HL-60/S4 treated with retinoic acid at 250 ng/mL for 4 days and 3 days (cell line): Measurements from ENCODE around the gene LMBRD1.
"Not testable (repeated sequence)": the region's sequence is repeated elsewhere in the genome, so short reads cannot be mapped to it uniquely, and the experiment has no call there.

ENCODE experiments used
- in situ Hi-C: fragments of 300-500 bp; cut with MboI; formaldehyde crosslinking; loops from 2 replicates; pipeline ENCODE4 v1.7.0; 2022; ENCODE audit warnings: low sequenced_read_pairs

The LMBRD1 gene

DNA sequence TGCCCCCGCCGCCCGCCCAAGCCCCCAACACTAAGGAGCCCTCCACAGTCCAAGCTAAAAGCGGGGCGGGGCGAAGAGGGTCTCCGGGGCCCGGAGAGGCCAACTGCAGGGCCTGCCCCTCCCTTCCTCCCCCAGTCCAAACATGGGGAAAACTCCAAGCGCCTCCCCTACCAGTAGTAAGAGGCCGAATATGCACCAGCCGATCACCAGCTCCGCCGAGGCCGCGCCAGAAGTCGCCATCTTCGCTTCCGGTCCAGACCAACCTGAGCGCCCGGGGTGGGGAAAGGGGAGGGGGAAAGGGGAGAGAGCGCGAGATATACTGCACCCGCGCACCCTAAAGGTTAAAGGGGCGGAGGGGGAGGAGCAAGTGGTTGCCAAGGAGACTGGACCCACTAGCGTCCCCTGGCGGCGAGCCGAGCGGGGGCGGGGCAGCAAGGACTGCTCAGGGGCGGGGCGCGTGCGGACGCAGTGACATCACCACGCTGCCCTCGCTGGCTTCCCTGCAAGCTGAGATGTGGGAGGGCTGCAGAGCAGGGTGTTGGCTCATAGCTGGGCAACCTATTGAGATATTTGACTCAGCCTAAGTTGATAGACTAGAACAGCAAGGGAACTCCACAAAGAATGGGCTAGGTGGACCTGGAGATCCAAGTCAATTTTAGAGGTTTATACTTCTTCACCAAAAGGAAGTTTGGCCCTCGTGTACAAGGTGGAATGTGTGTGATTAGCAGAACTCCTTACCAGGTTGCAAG lies at the start of gene LMBRD1:
Gene LMBRD1, minus strand, starts transcription at position 369 of the 749 bp plus-strand sequence. Its CDS starts 129 bp downstream, at position 240.
- in situ Hi-C loops = no loop called here

DNA sequence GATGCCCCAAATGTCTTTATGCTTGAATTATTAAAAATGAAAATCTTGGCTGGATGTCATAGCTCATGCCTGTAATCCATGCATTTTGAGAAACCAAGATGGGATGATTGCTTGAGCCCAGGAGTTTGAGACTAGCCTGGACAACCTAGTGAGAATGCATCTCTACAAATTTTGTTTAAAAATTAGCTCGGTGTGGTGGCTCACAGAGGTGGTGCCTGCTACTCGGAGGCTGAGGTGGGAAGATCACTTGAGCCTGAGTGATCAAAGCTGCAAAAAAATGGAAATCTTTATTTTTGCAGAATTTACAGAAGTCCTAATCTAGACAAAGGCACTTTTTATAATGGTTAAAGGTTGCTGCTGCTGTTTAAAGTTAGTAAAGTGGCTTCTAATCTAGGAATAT lies 49.5 kb upstream of the LMBRD1 start:
- in situ Hi-C loops = no loop called here

DNA sequence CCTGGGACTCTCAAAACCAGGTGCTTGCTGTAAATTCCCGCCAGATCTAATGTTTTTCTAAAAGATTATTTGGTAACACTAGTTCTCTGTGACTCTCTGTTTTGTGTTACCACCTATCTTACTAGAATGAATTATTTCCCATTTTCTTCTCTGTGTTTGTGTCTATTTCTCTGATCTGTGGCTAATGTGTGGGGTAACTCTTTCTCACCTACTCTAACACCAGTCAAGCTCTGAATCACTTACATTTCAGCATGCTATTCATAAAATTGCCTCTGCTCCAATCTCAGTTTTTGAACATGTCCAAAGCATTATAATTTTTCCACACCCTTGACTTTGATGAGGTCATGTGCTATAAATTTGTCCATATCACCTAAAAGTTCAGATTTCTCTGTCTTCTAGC lies 46.4 kb upstream of the LMBRD1 start:
- in situ Hi-C loops = no loop called here

DNA sequence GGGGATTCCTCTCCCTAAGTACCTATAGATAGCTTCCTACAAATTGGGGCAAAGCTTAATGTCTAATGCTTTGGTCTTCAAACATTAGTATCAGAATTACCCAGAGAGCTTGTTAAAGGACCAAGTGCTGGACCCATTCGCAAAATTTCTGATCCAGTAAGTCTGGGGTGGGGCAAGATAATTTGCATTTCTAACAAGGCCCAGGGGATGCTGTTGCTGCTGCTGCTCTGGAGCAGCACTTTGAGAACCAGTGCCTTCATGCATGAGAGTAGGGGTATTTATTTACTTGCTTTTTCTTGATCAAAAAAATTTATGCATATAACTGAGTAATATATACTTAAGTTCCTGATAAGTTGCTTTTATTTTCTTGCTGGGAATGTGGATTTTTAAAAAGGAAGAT lies 45.1 kb upstream of the LMBRD1 start:
- in situ Hi-C loops = no loop called here

DNA sequence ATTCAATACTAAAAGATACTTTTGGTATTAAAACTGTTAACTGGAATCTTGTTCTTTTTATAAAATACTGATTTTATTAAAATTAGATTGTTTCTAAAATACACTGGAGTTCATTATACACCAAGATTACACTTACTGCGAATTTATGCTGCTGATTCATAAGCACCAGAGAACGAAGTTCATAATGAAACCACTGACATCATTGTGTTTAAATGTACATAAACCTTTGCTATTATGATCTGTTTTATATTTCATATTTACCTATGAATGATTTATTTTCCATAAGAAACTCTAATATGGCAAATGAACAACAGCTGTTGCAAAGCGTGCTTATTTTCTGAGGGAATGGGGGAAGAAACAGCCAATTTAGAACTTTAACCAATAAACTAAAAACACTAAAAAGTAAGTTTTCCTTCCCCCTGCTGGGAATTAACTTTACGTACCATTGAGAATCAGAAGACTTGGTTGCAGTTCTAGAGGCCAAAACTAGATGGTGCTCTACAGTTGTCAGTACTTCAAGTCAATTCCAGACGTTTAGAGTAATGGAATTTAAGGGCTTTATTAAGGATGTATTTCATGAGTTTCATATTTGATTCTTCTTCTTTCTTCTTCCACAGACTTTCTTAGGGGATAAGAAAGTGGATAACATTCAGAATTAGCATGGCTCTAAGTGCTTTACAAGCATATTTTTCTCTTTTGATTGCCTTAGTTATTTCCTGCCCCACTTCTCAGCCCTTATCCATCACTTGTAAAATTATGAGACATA lies 38.8 kb upstream of the LMBRD1 start:
- in situ Hi-C loops = no loop called here

DNA sequence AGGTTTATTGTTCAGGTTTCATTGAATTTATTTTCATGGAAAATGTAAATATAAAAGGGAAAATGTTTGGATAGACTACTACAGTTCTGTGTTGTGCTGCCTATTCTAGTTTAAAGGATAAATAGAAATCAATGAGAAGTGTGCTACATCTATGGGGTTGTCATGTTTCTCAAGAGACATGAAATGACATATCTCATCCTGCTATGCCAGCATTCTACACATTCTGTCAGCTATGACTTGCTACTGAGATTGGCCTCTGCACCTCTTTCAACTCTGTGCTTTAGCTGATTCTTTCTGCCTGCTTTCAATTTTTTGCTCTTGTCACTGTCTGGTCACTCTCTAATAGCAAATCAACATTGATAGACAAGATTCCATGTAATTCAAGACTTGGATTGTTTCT lies 35.7 kb upstream of the LMBRD1 start:
- in situ Hi-C loops = no loop called here

DNA sequence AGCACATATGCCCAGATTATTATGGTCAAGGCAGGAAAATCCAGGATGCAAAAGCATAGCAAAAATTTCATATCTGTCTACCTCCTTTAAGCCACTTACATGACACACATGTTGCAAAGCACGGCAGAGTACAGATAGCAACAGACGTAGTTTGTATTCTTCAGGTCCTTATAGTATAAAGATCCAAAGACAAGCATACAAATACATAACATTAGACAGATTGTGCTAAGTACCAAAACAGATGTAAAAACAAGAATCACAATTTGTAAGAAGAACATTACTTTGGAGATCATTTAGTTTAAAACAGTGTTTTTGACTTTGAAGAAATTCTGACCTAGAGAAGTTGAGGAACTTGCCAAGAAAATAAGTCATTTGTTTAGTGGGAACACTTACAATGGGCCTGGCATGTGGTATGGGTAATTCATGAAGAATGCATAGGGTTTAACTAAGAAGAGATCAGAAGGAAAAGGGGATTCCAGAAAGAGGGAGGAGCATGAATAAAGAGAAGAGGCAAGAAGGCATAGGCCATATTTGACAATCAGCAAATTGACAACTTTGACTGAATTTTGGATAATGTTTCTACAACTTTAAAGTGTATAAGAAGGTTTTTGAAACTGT lies 30.6 kb upstream of the LMBRD1 start:
- in situ Hi-C loops = no loop called here

DNA sequence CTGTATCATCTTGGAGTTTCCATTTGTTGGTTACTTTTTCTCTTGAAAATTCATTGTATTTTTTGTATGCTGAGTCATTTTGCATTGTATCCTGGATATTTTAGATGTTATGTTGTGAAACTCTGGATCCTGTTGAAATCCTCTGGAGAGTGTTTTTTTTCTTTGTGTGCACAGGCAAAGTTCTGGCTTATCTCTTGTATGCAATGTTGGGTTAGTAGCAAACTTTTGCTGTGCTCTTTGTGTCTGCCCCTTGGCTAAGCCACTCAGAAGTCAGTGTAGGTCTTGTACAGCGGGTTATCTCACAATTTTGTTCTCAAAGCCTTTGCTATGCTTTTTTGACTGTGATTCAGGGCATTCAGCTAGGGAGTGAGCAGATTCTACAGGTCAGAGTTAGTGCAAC lies 29.1 kb upstream of the LMBRD1 start:
- in situ Hi-C loops = no loop called here

DNA sequence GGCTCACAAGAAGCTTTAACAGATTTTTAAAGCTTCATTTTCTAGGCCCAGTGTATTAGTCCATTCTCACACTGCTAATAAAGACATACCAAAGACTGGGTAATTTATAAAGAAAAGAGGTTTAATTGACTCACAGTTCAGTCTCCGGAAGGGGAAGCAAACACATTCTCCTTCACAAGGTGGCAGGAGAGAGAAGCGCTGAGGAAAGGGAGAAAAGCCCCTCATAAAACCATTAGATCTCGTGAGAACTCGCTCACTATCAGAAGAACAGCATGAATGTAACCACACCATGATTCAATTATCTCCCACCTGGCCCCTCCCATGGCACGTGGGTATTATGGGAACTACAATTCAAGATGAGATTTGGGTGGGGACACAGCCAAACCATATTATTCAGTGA lies 27.5 kb upstream of the LMBRD1 start:
- in situ Hi-C loops = not testable (repeated sequence)

DNA sequence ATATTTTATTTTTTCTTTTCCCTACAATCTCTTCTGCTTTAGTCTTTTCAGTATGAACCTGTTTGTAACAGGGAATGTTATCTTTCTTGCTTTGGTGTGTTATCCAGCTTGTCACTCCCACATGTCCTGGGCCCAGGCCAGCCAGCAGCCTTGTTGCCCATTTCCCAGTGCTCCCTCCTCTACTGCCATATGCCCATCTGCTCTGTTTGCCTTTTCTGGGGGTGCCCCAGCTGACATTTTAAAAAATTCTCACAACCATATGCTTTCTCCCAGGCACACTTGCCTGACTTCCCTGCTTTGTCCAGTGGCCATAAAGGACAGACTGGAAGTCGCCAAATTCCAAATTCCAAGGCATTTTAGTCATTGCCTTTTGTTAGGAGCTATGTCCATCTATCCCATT lies 23.6 kb upstream of the LMBRD1 start:
- in situ Hi-C loops = no loop called here

DNA sequence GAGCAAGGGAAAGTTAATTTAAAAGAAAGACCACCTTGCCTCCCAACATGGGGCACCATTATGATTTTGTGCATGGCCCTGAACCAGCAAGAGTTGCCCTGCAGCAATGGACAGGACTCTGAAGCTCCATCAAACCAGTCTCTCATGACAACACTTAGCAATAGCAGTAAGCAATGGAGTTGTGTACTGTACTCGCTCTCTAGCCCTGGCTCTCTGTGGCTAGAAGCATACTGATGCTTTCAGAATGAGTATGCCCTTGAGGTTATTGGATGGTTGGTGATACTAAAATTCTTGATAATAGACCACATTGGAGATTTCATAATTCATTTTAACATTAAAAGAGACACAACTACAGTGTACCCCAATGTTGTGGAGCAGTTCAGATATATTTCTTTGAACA lies 23.2 kb upstream of the LMBRD1 start:
- in situ Hi-C loops = no loop called here

DNA sequence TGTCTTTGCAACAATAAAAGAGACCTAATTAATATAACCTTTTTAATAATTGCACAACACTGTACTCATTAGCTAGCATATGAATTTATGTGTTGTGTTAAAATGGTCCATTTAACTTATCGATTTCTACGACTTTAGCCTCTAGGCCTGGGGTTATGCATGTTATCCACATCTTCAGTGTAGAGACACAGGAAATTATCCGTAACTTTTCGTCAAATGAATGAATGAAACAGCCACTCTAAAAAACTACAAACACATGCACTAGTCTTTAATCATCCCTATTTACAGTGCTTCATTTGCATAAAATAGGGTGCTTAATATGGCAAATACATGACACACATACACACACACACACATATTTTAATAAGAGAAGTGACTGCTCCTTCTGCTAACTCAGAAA lies 22.3 kb upstream of the LMBRD1 start:
- in situ Hi-C loops = no loop called here

DNA sequence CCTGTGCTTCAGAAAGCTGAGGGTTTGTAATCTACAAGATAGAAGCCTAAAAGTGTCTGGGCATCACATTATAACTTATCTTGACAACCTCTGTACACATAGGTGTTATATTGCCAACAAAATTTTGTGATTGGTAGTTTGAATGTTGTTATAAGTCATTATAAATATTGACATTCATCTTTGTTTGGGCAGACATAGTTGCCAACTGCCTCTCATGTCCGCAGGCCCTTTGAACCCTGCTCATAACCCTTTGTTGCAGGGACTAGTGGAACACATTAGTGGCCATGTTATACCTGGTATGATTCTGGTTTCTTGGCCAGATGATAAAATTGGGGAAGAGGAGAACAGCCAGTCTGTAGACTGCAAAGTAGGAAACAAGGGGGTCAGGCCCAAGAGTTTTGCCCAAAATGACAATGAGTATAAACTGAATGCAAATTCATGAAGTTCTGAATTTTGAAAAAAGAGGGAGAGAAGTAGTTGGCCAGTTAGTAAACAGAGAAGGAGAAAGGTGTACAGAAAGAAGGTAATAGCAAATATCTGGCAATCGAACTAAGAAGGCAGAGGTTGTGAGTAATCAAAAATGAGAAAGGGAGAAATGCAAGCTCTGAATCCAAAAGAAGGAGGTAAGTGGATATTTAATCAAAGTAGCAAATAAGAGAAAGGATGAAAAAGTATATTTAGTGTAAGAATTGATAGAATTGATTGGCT lies 21.6 kb upstream of the LMBRD1 start:
- in situ Hi-C loops = no loop called here

DNA sequence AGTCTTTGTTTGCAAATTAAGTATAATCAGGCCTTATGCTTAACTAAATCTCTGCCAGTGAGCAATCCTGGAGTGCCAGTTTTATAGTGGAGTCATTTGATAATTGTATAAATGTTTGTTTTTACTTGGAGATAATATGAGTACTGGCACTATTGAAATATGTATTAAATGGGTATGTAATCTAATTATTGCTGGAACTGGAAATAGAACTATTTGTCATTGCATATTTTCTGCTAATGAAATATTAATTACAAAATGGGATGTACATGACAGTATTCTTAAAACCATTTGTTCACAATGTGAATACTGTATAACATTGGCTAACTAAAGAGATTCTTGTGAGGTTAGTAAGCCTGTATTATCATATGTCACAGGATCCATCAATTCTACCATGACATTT lies 20.5 kb upstream of the LMBRD1 start:
- in situ Hi-C loops = no loop called here

DNA sequence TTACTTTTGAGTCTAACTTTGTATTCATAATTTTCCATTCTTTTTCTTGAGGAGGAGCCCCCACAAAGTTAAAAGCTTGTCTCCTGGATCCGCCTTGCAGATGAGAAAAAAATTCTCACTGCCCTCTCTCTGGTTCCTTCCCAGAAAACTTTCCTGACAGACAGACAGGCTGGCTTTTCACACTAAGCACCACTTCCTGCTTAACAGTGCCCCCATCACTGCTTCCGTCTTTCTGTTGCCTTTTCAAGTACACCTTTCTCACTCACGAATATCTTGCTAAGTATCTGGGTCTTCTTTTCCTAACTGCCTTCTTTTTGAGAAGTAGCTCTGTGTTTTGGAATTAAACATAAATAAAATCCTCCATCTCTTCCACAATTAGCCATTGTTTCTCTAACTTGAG lies 19.8 kb upstream of the LMBRD1 start:
- in situ Hi-C loops = no loop called here

DNA sequence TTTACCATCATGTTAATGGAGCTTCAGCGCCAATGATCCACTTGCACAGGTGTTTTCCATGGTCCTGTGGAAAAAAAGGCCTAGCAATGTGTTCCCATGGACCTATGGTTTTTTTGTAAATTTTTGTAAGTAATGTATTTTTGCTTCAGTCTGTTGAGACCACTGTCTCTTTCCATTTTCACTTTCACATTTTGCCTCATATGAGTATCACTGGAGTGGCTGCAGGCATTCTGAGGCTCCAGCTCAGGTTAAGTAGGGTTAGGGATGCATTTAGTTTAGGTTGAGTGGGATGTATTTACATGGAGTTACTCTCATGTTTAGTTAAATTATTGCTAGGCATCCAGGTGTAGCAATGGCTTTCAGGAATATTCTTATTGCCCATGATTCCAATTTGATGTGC lies 19.2 kb upstream of the LMBRD1 start:
- in situ Hi-C loops = no loop called here

DNA sequence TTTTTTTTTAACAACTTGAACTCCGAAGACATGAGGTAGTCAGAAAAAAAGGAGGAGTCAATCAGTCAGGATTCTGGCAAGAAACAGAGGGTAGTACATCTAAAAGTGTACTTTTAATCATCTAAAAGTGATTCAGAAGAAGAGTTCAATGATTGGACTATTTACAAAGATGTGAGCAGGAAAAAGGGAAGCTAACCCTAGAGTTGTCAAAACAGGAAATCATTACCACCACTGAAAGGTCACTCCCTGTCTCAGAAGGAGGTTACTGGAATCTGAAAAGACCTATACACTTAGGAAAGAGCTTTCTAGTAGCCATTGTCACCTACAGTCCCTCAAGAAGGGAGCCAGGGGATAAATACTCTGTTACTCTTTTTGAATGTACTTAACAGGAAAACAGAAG lies 16.7 kb upstream of the LMBRD1 start:
- in situ Hi-C loops = no loop called here

DNA sequence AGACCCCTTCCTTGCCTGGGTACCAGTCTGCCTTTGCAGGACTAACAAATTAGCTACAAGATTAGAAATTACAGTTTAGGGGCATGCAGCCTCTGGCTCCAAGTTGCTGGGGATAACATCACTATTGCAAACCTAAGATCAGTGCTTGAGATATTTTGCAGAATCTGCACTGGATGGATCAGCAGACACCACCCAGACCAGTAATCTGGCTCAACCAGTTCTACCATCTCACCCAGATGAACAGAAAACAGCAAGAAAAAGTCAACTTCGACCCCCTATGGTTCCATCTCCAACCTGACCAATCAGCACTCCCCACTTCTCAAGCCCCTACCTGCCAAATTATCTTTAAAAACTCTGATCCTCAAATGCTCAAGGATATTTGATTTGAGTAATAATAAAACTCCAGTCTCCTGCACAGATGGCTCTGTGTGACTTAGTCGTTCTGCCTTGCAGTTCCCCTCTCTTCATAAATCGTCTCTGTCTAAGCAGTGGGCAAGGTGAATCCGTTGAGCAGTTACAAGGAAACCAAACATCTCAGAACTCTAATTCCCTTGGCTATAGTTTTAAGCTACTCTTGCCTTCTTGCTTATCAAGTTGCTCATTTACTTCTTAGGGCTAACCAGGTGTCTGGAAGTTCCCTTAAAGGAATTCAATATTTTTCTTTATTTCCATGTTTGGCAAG lies 16.1 kb upstream of the LMBRD1 start:
- in situ Hi-C loops = no loop called here

DNA sequence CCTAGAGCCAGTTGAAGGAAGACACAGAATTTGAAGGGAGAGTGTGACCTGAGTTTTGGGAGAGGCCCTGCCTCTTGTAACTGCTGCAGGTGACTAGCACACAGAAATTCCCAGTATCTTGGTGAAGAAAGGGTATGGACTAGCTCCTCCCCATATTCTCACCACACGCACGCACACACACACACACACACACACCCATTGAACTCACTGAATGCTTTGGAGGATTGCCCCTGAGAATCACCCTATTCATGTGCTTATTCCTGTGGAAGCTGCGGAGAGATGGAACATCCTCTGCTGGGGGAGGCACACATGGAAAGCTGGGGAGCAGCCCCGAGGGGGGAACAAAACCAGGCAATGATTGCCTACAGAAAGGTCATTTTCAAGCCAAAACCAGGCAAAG lies 6.2 kb upstream of the LMBRD1 start:
- in situ Hi-C loops = no loop called here

DNA sequence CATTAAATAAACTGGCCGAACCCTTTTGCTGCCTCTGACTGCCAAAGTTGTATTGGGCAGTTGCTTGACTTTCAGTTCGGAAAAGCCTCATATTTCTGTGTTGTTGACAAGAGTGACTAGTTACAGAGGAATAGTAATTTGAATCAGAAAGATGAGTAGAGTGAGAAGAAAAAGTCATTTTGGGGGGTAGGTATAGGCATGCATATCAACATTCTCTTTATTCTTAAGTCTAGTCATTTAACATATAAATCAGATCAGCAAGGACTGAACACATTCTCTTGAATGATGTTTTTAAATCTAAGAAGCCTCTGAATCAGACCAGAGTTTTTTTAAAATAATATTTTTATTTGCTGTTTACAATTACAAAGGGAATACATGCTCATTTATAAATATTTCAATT lies 4.9 kb upstream of the LMBRD1 start:
- in situ Hi-C loops = no loop called here

DNA sequence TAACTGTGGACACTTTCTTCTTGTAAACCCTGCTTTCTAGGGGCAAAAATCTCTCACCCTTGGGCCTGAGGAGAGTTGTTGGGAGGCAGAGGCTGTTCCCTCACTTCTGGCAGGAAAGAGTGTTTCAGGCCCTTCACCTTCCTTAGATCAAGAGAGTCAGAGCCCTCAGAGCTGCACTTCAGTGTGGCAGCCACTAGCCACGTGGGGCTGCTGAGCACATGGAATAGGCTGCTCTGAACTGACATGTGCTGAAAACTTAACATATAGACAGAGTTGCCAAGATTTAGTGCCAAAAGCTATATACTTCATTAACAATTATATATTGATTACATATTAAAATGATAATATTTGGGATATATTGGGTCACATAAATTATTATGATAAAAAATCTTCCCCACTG lies 4.4 kb upstream of the LMBRD1 start:
- in situ Hi-C loops = no loop called here
